Measurements from ENCODE around the gene NOTCH1. TPM values are rescaled to one million over a fixed set of nuclear protein-coding genes. Genes with fewer than 3 reads are reported as not detected.
A peak's percentile ranks its signal among the peaks of the same experiment; 100 is the strongest.

NOTCH1 gene
- total and polyA plus RNA-seq, 2 of the 4 experiments (the other 2 are of a cell fraction): 1.8 to 6.0 TPM

DNA sequence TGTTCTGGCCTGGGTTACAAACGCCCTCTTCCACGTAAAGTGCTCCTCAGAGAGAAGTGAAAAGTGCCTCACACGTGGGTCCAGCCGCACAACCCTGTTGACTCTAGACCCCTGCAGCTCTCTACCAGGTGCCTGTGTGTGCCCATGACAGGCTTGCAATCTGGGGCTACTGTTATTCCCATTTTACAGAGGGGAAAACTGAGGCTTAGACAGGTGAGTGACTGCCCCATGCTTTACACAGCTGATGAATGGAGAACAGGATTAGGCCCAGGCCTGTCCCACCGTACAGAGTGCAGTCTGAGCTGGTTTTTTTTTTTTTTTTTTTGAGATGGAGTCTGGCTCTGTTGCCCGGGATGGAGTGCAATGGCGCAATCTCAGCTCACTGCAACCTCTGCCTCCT is 100.0 kb downstream of the NOTCH1 start:
- CTCF ChIA-PET: no interaction called here

More for the DNA sequence above, 100.0 kb downstream of the NOTCH1 start:
- H4K91ac ChIP-seq (ENCODE audit: insufficient read depth, low read depth, low read length): no peak overlapping the region
- no TSS peak for BruUV-seq (replicated peaks)
- in situ Hi-C loops (cut with MboI; ENCODE audit: low sequenced_read_pairs): no loop called here
- no peak overlapping the region for H3K27ac ChIP-seq (ENCODE audit: insufficient read depth, low read length)
- no peak overlapping the region for H3K56ac ChIP-seq (ENCODE audit: extremely low read depth, insufficient read depth, low read length)
- intact Hi-C loops (cut with micrococcal nuclease): no loop called here
- no peak overlapping the region for H2AFZ ChIP-seq (replicated peaks; ENCODE audit: low read length, poor library complexity)
- H2AK9ac ChIP-seq (replicated peaks; ENCODE audit: low read depth, low read length, poor library complexity): peak overlapping the region; percentile 42
- H4K8ac ChIP-seq (ENCODE audit: low read depth in 2 of 2, low read length in 2 of 2): no peak overlapping the region
- no CpG with 5 or more reads among the region's 7 CpGs for WGBS, 2 experiments (ENCODE audit: extremely low coverage in 2 of 2, insufficient read length in 1 of 2)
- H3K9me1 ChIP-seq (ENCODE audit: insufficient read depth, low read length): no peaks in the 10 kb centered on the region
- dilution Hi-C loops (cut with HindIII; ENCODE audit: low sequenced_read_pairs, unreplicated experiment): no loop called here
- peaks cover 30% of the 10 kb centered on the region for H4K20me1 ChIP-seq (ENCODE audit: insufficient read depth, low read length)
- H3K18ac ChIP-seq (ENCODE audit: low read depth, low read length): no peak overlapping the region
- no peak overlapping the region for H2AK5ac ChIP-seq (ENCODE audit: low read depth, low read length)
- H3K79me1 ChIP-seq (ENCODE audit: low read depth in 1 of 2, low read length in 2 of 2): peaks cover 15 to 44% of the 10 kb centered on the region in 2 experiments; a peak in 3 of 4 replicates
- H2BK120ac ChIP-seq (ENCODE audit: low read depth, low read length): no peak overlapping the region
- no peak overlapping the region for H2BK20ac ChIP-seq (ENCODE audit: low read depth, low read length)
- POLR2A ChIA-PET (ENCODE audit: unreplicated experiment): no interaction called here
- H2BK5ac ChIP-seq (ENCODE audit: low read depth, low read length, poor library complexity, severe bottlenecking): no peak overlapping the region
- H3K23ac ChIP-seq (ENCODE audit: low read depth, low read length): no peak overlapping the region
- peaks cover 86% of the 10 kb centered on the region for H3K36me3 ChIP-seq (ENCODE audit: control insufficient read depth, insufficient read depth, low read length)
- no peak overlapping the region for H3K4me2 ChIP-seq (ENCODE audit: low read depth, low read length)
- no peaks in the 10 kb centered on the region for H3K27me3 ChIP-seq (ENCODE audit: control insufficient read depth, insufficient read depth, low read length)
- no peak overlapping the region for H2BK15ac ChIP-seq (ENCODE audit: low read depth, low read length)
- ATAC-seq (ENCODE audit: low read depth) (no peak), DNase-seq (no peak)
- no peaks in the 10 kb centered on the region for H3K4me1 ChIP-seq (ENCODE audit: control insufficient read depth, insufficient read depth, low read length)
- H3K9me3 ChIP-seq (ENCODE audit: control insufficient read depth, insufficient read depth, low read length): no peaks in the 10 kb centered on the region
- no peak overlapping the region for H3K14ac ChIP-seq (replicated peaks; ENCODE audit: low read depth, low read length)
- TF ChIP-seq NFE2L2 (IDR thresholded peaks at IDR 0.05; ENCODE audit: low read depth, low read length) (no peak), MAFK (IDR thresholded peaks at IDR 0.05; ENCODE audit: low read depth, low read length) (no peak), BHLHE40 (IDR thresholded peaks at IDR 0.05; ENCODE audit: low read depth, low read length) (no peak), RFX5 (IDR thresholded peaks at IDR 0.05; ENCODE audit: low read depth, low read length) (no peak), CHD1 (IDR thresholded peaks at IDR 0.05; ENCODE audit: low read depth, low read length) (no peak), RAD21 (IDR thresholded peaks at IDR 0.05; ENCODE audit: low read length) (no peak), CEBPB (IDR thresholded peaks at IDR 0.05; ENCODE audit: low read depth, low read length) (no peak), SMC3 (IDR thresholded peaks at IDR 0.05; ENCODE audit: low read depth, low read length) (no peak), MAZ (IDR thresholded peaks at IDR 0.05; ENCODE audit: borderline replicate concordance, low read depth, low read length) (no peak), RCOR1 (IDR thresholded peaks at IDR 0.05; ENCODE audit: insufficient replicate concordance, low read length) (no peak), POLR2A (IDR thresholded peaks at IDR 0.05; ENCODE audit: low read depth, low read length) (no peak), MXI1 (IDR thresholded peaks at IDR 0.05; ENCODE audit: borderline replicate concordance, low read depth, low read length) (no peak), FOS (IDR thresholded peaks at IDR 0.05; ENCODE audit: low read depth, low read length) (no peak)
- TF ChIP-seq, protein P1, sequence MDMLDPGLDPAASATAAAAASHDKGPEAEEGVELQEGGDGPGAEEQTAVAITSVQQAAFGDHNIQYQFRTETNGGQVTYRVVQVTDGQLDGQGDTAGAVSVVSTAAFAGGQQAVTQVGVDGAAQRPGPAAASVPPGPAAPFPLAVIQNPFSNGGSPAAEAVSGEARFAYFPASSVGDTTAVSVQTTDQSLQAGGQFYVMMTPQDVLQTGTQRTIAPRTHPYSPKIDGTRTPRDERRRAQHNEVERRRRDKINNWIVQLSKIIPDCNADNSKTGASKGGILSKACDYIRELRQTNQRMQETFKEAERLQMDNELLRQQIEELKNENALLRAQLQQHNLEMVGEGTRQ (IDR thresholded peaks at IDR 0.05; ENCODE audit: low read depth, low read length): no peak
- H3K4me3 ChIP-seq (ENCODE audit: insufficient read depth, low read depth, low read length): no peak overlapping the region
- no peak overlapping the region for H4K5ac ChIP-seq (ENCODE audit: low read depth, low read length)
- no peak overlapping the region for H3K9ac ChIP-seq (ENCODE audit: low read depth, low read length)
- H3K4ac ChIP-seq (ENCODE audit: low read depth, low read length): no peak overlapping the region

All from IMR-90 (cell line).